Keratinocyte (primary cell): Measurements from ENCODE around the gene GTF2I.
"Not testable (repeated sequence)": the region's sequence is repeated elsewhere in the genome, so short reads cannot be mapped to it uniquely, and the experiment has no call there.

Experiments used
- EZH2 ChIP-seq: IDR thresholded peaks from one replicate; pipeline ENCODE4 v1.6.1; 2012; ENCODE audit warnings: inconsistent platforms, mild to moderate bottlenecking, low read length, moderate library complexity
- TF ChIP-seq, protein P1 (sequence below), 3 experiments: IDR thresholded peaks in 1 of 3; conservative IDR thresholded peaks in 1 of 3; optimal IDR thresholded peaks in 1 of 3; 2 replicates in 2 of 3; 3 replicates in 1 of 3; pipeline versions ENCODE3 to v1.5.1; 2011; ENCODE audit warnings: low read length in 3 of 3, mild to moderate bottlenecking in 3 of 3, moderate library complexity in 2 of 3, control low read depth in 1 of 3, inconsistent platforms in 1 of 3; ENCODE audit not compliant: insufficient read depth in 2 of 3; ENCODE audit errors: extremely low read depth in 1 of 3

DNA sequence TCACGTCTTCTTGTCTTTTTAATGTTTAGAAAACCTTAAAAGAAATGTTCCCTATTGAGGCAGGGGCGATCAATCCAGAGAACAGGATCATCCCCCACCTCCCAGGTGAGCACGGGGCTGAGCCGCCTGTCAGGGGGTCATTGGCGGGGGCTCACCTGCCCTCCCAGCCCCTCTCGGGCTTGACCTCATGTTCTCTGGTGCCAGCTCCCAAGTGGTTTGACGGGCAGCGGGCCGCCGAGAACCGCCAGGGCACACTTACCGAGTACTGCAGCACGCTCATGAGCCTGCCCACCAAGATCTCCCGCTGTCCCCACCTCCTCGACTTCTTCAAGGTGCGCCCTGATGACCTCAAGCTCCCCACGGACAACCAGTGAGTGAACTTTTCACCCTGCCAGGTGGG, 121.5 kb downstream of the GTF2I start:
- TF ChIP-seq, protein P1, sequence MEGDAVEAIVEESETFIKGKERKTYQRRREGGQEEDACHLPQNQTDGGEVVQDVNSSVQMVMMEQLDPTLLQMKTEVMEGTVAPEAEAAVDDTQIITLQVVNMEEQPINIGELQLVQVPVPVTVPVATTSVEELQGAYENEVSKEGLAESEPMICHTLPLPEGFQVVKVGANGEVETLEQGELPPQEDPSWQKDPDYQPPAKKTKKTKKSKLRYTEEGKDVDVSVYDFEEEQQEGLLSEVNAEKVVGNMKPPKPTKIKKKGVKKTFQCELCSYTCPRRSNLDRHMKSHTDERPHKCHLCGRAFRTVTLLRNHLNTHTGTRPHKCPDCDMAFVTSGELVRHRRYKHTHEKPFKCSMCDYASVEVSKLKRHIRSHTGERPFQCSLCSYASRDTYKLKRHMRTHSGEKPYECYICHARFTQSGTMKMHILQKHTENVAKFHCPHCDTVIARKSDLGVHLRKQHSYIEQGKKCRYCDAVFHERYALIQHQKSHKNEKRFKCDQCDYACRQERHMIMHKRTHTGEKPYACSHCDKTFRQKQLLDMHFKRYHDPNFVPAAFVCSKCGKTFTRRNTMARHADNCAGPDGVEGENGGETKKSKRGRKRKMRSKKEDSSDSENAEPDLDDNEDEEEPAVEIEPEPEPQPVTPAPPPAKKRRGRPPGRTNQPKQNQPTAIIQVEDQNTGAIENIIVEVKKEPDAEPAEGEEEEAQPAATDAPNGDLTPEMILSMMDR (optimal IDR thresholded peaks at IDR 0.05 in 1 of 3, IDR thresholded peaks at IDR 0.05 in 1 of 3, conservative IDR thresholded peaks at IDR 0.05 in 1 of 3; ENCODE audit: extremely low read depth in 1 of 3, insufficient read depth in 2 of 3, low read length in 3 of 3) = not testable (repeated sequence)
- not testable (repeated sequence) for TF ChIP-seq EZH2
